GM21723 (cell line): Measurements from ENCODE around the gene AURKA.
"Not testable (repeated sequence)": the region's sequence is repeated elsewhere in the genome, so short reads cannot be mapped to it uniquely, and the experiment has no call there.

ENCODE experiments used
- ATAC-seq: cut with Tn5 transposase; IDR thresholded peaks from one replicate; pipeline ENCODE4 v1.9.1; 2021; ENCODE audit warnings: mild to moderate bottlenecking, moderate library complexity; ENCODE audit not compliant: unreplicated experiment

The AURKA gene

GRCh38 chr20:56391596-56392131, 351 bp downstream of the AURKA start:
- peak; percentile 35 for ATAC-seq

GRCh38 chr20:56391037-56391436, 978 bp downstream of the AURKA start:
- ATAC-seq: no peak

GRCh38 chr20:56390396-56390795, 1.6 kb downstream of the AURKA start:
- not testable (repeated sequence) for ATAC-seq

- ATAC-seq: no peak
Observed at GRCh38 chr20:56389807-56390206, 2.2 kb downstream of the AURKA start.

GRCh38 chr20:56388882-56389281, 3.1 kb downstream of the AURKA start:
- ATAC-seq: no peak

- no peak for ATAC-seq
Observed at GRCh38 chr20:56386219-56386618, 5.8 kb downstream of the AURKA start.

GRCh38 chr20:56385130-56385529, 6.9 kb downstream of the AURKA start:
- ATAC-seq: no peak

- ATAC-seq: no peak
Observed at GRCh38 chr20:56383334-56383733, 8.7 kb downstream of the AURKA start.

- ATAC-seq: no peak
Observed at GRCh38 chr20:56382696-56383095, 9.3 kb downstream of the AURKA start.

GRCh38 chr20:56381501-56381900, 10.5 kb downstream of the AURKA start:
- no peak for ATAC-seq

GRCh38 chr20:56380375-56380774, 11.6 kb downstream of the AURKA start:
- no peak for ATAC-seq

GRCh38 chr20:56378386-56378785, 13.6 kb downstream of the AURKA start:
- no peak for ATAC-seq

- no peak for ATAC-seq
Observed at GRCh38 chr20:56376331-56376730, 15.7 kb downstream of the AURKA start.

- no peak for ATAC-seq
Observed at GRCh38 chr20:56373942-56374341, 18.1 kb downstream of the AURKA start.

GRCh38 chr20:56372850-56373249, 19.2 kb downstream of the AURKA start:
- ATAC-seq: no peak

GRCh38 chr20:56371977-56372376, 20.0 kb downstream of the AURKA start:
- no peak for ATAC-seq

- ATAC-seq: no peak
Observed at GRCh38 chr20:56369179-56369578, 22.8 kb downstream of the AURKA start.

GRCh38 chr20:56368351-56369134, 23.5 kb downstream of the AURKA start:
- ATAC-seq: no peak

GRCh38 chr20:56363491-56363890, 28.5 kb downstream of the AURKA start:
- ATAC-seq: no peak

GRCh38 chr20:56362833-56363413, 29.1 kb downstream of the AURKA start:
- ATAC-seq: no peak

- no peak for ATAC-seq
Observed at GRCh38 chr20:56361900-56362299, 30.1 kb downstream of the AURKA start.

GRCh38 chr20:56360908-56361205, 31.2 kb downstream of the AURKA start:
- ATAC-seq: no peak
